ENCODE data around the gene F13A1. TPM values are rescaled to one million over a fixed set of nuclear protein-coding genes. Genes with fewer than 3 reads are reported as not detected.
A peak's percentile ranks its signal among the peaks of the same experiment; 100 is the strongest.

The F13A1 gene
- polyA plus RNA-seq, 2 of the 4 experiments (the other 2 are of a cell fraction), result not detected

GRCh38 chr6:6218759-6219085 is 101.7 kb downstream of the F13A1 start:
- TF ChIP-seq MAFK (IDR thresholded peaks at IDR 0.05; ENCODE audit: partially characterized antibody), result peak; percentile 77
- TF ChIP-seq, protein P1, sequence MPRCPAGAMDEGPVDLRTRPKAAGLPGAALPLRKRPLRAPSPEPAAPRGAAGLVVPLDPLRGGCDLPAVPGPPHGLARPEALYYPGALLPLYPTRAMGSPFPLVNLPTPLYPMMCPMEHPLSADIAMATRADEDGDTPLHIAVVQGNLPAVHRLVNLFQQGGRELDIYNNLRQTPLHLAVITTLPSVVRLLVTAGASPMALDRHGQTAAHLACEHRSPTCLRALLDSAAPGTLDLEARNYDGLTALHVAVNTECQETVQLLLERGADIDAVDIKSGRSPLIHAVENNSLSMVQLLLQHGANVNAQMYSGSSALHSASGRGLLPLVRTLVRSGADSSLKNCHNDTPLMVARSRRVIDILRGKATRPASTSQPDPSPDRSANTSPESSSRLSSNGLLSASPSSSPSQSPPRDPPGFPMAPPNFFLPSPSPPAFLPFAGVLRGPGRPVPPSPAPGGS (IDR thresholded peaks at IDR 0.05), result no peak

GRCh38 chr6:6217855-6218758 is 102.4 kb downstream of the F13A1 start:
- H3K4me3 ChIP-seq, result no peak overlapping the region
- WGBS (ENCODE audit: missing lambda C conversion rate), result 29% methylated on average over 11 of the region's 11 CpGs
- FAIRE-seq (no peak), DNase-seq (ENCODE audit: low read depth in 1 of 2, low spot score in 1 of 2) (no peak), ATAC-seq (peak; percentile 54 to 55; a peak in 5 of 6 replicates)
- H3K9me3 ChIP-seq, result no peaks in the 10 kb centered on the region
- CTCF ChIA-PET, result no interaction called here
- peak overlapping the region in 1 of 2 experiments; percentile 68; a peak in 2 of 6 replicates for H3K27ac ChIP-seq
- TF ChIP-seq HOXB13 (CRISPR knock-in tag; IDR thresholded peaks at IDR 0.05; ENCODE audit: low read depth) (no peak), ATOH8 (CRISPR knock-in tag; IDR thresholded peaks at IDR 0.05; ENCODE audit: low read depth) (no peak), MYC (IDR thresholded peaks at IDR 0.05; ENCODE audit: borderline replicate concordance, low read length) (no peak), HOXB5 (CRISPR knock-in tag; IDR thresholded peaks at IDR 0.05) (no peak)
- TF ChIP-seq, protein P1 (IDR thresholded peaks at IDR 0.05), result no peak
- POLR2A ChIA-PET, result no interaction called here
- H3K4me1 ChIP-seq, result peaks cover 4% of the 10 kb centered on the region; the same call in 1 of the 3 replicates
- H3K4me2 ChIP-seq, result peak overlapping the region; percentile 39

More at GRCh38 chr6:6218759-6219085, 101.7 kb downstream of the F13A1 start:
- Histone ChIP-seq H3K4me2 (peak overlapping the region; percentile 39), H3K4me3 (no peak overlapping the region), H3K27ac (peak overlapping the region in 1 of 2 experiments; percentile 68; a peak in 2 of 6 replicates), H3K9me3 (no peaks in the 10 kb centered on the region), H3K4me1 (peaks cover 4% of the 10 kb centered on the region; the same call in 1 of the 3 replicates)
- peak; percentile 6 to 39 for DNase-seq (ENCODE audit: low read depth in 1 of 2, low spot score in 1 of 2)
- no peak for FAIRE-seq
- ChIA-PET CTCF (no interaction called here), POLR2A (no interaction called here)
- WGBS (ENCODE audit: missing lambda C conversion rate), result 37% methylated on average over 3 of the region's 3 CpGs
- ATAC-seq, result peak; percentile 77 to 88

- no peak for ATAC-seq
- Histone ChIP-seq H3K4me2 (no peak overlapping the region), H3K4me1 (no peaks in the 10 kb centered on the region), H3K27ac (no peak overlapping the region), H3K9me3 (no peaks in the 10 kb centered on the region), H3K4me3 (no peak overlapping the region)
- DNase-seq (ENCODE audit: low read depth in 1 of 2, low spot score in 1 of 2), result no peak
- ChIA-PET POLR2A (no interaction called here), CTCF (no interaction called here)
- TF ChIP-seq ZNF302 (CRISPR knock-in tag; IDR thresholded peaks at IDR 0.05) (no peak), POLR2A (IDR thresholded peaks at IDR 0.05; ENCODE audit: low read length) (no peak), BHLHE40 (IDR thresholded peaks at IDR 0.05; ENCODE audit: low read depth, low read length) (no peak), NPAS2 (CRISPR knock-in tag; IDR thresholded peaks at IDR 0.05; ENCODE audit: borderline replicate concordance) (no peak), CTCF (IDR thresholded peaks at IDR 0.05) (no peak), TP53 (CRISPR knock-in tag; IDR thresholded peaks at IDR 0.05) (no peak), JUNB (IDR thresholded peaks at IDR 0.05) (no peak), NFE2L2 (conservative IDR thresholded peaks at IDR 0.05; ENCODE audit: low read length) (no peak), RARB (CRISPR knock-in tag; IDR thresholded peaks at IDR 0.05) (no peak), MAFK (IDR thresholded peaks at IDR 0.05; ENCODE audit: partially characterized antibody) (no peak)
- no peak for FAIRE-seq
- 0% methylated on average over 2 of the region's 2 CpGs for WGBS (ENCODE audit: missing lambda C conversion rate)
Measured at GRCh38 chr6:6210994-6211393, 109.5 kb downstream of the F13A1 start.
